ENCODE data around the gene PHF12.
A peak's percentile ranks its signal among the peaks of the same experiment; 100 is the strongest.
"Not testable (repeated sequence)": the region's sequence is repeated elsewhere in the genome, so short reads cannot be mapped to it uniquely, and the experiment has no call there.

Gene PHF12

GRCh38 chr17:28881533-28882056 is 69.7 kb downstream of the PHF12 start:
- DNase-seq = no peak

GRCh38 chr17:28880572-28880945 is 70.8 kb downstream of the PHF12 start:
- DNase-seq = no peak

- no peak for DNase-seq
Measured at GRCh38 chr17:28879886-28880571, 71.3 kb downstream of the PHF12 start.

- peak; percentile 36 for DNase-seq
Measured at GRCh38 chr17:28878981-28879380, 72.3 kb downstream of the PHF12 start.

- peak; percentile 31 for DNase-seq
Measured at GRCh38 chr17:28878158-28878910, 73.0 kb downstream of the PHF12 start.

GRCh38 chr17:28877150-28877711 is 74.1 kb downstream of the PHF12 start:
- not testable (repeated sequence) for DNase-seq

DNA sequence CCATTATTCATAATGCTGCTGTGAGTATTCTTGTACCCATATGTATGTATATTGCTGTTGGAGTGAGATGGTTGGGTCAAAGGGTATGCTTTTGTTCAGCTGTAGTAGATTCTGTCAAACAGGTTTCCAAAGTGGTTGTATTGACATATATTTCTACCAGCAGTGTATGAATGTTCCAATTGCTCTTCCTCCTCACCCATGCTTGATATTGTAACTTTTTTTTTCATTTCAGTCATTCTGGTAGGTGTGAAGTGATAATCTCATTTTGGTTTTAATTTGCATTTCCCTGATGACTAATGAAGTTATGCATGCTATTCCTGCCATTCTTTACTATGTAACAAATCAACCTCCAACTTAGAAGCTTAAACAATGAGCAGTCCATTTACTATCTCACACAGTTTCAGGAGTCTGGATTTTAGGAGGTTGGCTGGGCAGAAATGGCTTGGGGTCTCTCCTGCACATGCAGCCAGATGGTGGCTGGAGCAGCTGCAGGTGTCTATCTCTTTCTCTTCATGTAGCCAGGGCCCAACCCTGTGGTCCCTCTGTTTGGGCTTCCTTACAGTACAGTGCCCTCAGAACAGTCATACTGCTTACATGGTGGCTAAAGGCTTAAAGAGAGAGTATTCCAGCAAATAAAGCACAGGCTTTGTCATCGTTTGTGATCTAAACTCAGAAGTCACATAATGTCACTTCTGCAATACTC is 75.3 kb downstream of the PHF12 start:
- no peak for DNase-seq

DNA sequence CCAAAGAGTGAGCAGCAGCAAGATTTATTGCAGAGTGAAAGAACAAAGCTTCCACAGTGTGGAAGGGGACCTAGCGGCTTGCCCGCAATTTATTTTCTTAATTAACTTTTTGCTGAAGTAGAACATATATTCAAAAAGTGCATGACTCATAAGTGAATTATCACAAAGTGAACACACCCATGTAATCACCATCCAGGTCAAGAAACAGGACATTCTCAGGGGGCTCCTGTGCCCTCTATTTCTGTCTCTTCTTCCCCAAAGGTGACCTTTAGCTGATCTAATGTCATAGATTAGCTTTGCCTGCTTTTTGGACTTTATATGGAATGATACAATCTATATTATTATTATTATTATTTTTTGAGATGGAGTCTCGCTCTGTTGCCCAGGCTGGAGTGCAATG is 76.6 kb downstream of the PHF12 start:
- no peak for DNase-seq

DNA sequence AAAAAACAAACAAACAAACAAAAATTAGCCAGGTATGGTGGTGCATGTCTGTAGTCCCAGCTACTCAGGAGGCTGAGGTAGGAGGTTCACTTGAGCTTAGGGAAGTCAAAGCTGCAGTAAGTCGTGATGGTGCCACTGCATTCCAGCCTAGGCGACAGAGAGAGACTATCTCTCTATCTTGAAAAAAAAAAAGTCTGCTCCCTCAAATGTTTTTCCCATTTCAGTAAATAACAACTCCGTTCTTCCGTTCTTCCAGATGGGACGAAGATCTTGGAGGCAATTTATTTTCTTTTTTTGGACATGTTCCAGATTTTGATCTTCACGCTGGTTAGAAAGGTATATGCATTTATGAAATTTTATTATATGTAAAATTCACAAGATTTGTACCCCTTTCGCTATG is 77.5 kb downstream of the PHF12 start:
- no peak for DNase-seq

GRCh38 chr17:28871056-28871579 is 80.2 kb downstream of the PHF12 start:
- no peak for DNase-seq

- DNase-seq = no peak
Measured at GRCh38 chr17:28867276-28867675, 84.0 kb downstream of the PHF12 start.

DNA sequence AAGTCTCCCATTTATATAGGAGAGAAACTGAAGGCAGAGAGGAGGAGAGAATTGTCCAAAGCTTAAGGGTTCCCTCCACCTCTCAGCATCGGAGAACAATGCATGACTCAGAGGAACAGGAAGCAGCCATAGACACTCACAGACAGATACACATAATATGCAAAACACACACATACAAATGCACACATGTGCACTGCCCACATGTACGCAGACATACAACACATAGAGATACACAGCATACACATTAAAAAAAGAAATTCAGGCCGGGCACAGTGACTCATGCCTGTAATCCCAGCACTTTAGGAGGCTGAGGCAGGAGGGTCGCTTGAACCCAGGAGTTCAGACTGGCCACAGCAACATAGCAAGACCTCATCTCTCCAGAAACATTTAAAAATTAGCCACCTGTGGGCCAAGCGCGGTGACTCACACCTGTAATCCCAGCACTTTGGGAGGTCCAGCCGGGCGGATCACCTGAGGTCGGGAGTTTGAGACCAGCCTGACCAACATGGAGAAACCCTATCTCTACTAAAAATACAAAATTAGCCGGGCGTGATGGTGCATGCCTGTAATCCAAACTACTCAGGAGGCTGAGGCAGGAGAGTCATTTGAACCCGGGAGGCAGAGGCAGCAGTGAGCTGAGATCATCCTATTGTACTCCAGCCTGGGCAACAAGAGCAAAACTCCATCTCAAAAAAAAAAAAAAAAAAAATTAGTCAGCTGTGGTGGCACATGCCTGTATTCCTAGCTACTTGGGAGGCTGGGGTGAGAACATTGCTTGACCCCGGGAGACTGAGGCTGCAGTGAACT is 85.2 kb downstream of the PHF12 start:
- no peak for DNase-seq

GRCh38 chr17:28864991-28865849 is 86.1 kb downstream of the PHF12 start:
- no peak for DNase-seq

DNA sequence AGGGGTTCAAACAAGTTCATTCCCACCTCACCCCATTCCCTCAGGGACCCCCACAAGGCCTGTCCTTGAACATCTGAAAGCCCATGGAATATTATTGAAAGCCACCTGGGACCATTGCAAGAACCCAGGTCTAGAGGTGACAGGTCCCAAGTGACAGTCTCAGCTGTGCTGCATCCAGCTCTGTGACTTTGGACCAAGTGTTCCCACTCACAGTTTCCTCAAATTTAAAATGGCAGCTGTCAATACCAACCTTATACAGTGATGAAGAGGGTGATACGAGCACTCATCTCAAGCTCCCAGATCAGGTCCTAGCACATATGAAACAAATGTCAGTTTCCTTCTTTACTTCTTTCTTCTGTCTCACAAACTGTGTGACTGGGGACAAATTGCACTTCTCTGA is 87.4 kb downstream of the PHF12 start:
- DNase-seq = no peak

GRCh38 chr17:28862561-28862960 is 88.8 kb downstream of the PHF12 start:
- no peak for DNase-seq

GRCh38 chr17:28861393-28862203 is 89.7 kb downstream of the PHF12 start:
- DNase-seq = no peak

DNA sequence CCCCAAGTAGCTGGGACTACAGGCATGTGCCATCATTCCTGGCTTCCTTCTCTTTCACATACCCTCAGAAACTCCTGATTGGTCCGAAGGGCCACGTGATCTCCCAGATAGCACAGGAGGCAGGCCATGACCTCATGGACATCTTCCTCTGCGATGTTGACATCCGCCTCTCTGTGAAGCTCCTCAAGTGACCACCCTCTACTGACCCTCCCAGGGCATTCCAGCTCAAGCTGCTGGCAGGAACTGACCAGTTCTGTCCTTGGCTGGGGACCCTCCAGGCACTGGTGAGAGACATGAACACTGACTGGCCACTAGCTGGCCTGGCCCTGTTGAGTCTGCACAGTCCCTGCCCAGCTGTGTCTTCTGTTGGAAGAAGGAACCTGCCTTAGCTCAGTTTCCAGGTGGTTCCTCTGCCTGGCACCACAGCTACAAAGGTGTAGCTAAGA is 90.9 kb downstream of the PHF12 start:
- DNase-seq = no peak

- DNase-seq = no peak
Measured at GRCh38 chr17:28858801-28859355, 92.4 kb downstream of the PHF12 start.

- no peak for DNase-seq
Measured at GRCh38 chr17:28857905-28858800, 93.2 kb downstream of the PHF12 start.

All from EL (cell line).